Ishikawa (cell line): ENCODE results near the gene PLS1.

ENCODE experiments used
- CEBPB ChIP-seq: IDR thresholded peaks from 2 replicates; pipeline ENCODE4 v1.6.1; 2012
- CREB1 ChIP-seq: IDR thresholded peaks from 2 replicates; pipeline ENCODE4 v1.6.1; 2012; ENCODE audit warnings: low read depth
- EGR1 ChIP-seq: IDR thresholded peaks from 2 replicates; pipeline ENCODE4 v1.6.1; 2012
- EP300 ChIP-seq: IDR thresholded peaks from 2 replicates; pipeline ENCODE4 v1.6.1; 2012; ENCODE audit warnings: borderline replicate concordance
- FOXM1 ChIP-seq: IDR thresholded peaks from 2 replicates; pipeline ENCODE4 v1.6.1; 2012; ENCODE audit warnings: low read depth, borderline replicate concordance
- MAX ChIP-seq: IDR thresholded peaks from 2 replicates; pipeline ENCODE4 v1.6.1; 2012
- NFIC ChIP-seq: IDR thresholded peaks from 2 replicates; pipeline ENCODE4 v1.6.1; 2012
- RAD21 ChIP-seq: IDR thresholded peaks from 2 replicates; pipeline ENCODE4 v1.6.1; 2012; ENCODE audit warnings: low read depth
- REST ChIP-seq: IDR thresholded peaks from 2 replicates; pipeline ENCODE4 v1.6.1; 2012; ENCODE audit warnings: low read depth, mild to moderate bottlenecking
- TAF1 ChIP-seq: IDR thresholded peaks from 2 replicates; pipeline ENCODE4 v1.6.1; 2012; ENCODE audit warnings: low read depth, mild to moderate bottlenecking
- TCF12 ChIP-seq: IDR thresholded peaks from 2 replicates; pipeline ENCODE4 v1.6.1; 2012; ENCODE audit warnings: low read depth
- TEAD4 ChIP-seq: IDR thresholded peaks from 2 replicates; pipeline ENCODE4 v1.6.1; 2012
- USF1 ChIP-seq: IDR thresholded peaks from 2 replicates; pipeline ENCODE4 v1.6.1; 2012
- YY1 ChIP-seq: IDR thresholded peaks from 2 replicates; pipeline ENCODE4 v1.6.1; 2012; ENCODE audit warnings: low read depth
- ZBTB7A ChIP-seq: IDR thresholded peaks from 2 replicates; pipeline ENCODE4 v1.6.1; 2012; ENCODE audit warnings: low read depth

Gene PLS1

DNA sequence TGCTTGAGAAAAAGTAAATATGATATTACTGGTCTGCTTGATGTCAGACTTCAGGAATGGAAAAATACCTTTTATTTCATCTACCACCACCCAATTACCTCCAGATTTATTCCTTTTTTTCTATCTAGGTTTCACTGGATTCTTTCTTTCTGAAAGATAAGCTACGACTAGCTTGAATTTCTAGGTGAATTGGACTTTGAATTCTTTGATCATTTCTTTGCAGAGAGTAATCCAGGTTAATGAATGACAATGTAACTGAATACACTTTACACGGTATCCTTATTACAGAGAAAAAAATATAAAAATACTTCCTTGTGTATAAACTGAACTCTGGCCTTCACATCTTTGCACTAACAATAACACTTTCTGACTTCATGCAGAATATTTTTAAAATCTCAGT lies 68.1 kb downstream of the PLS1 start:
- TF ChIP-seq YY1 = no peak
- no peak for TF ChIP-seq RAD21
- TF ChIP-seq EGR1 = no peak
- TF ChIP-seq MAX = no peak
- no peak for TF ChIP-seq TEAD4
- TF ChIP-seq EP300 = no peak
- no peak for TF ChIP-seq USF1
- no peak for TF ChIP-seq CEBPB
- TF ChIP-seq CREB1 = no peak
- no peak for TF ChIP-seq ZBTB7A
- TF ChIP-seq FOXM1 = no peak
- TF ChIP-seq TAF1 = no peak
- no peak for TF ChIP-seq NFIC
- no peak for TF ChIP-seq REST
- TF ChIP-seq TCF12 = no peak

DNA sequence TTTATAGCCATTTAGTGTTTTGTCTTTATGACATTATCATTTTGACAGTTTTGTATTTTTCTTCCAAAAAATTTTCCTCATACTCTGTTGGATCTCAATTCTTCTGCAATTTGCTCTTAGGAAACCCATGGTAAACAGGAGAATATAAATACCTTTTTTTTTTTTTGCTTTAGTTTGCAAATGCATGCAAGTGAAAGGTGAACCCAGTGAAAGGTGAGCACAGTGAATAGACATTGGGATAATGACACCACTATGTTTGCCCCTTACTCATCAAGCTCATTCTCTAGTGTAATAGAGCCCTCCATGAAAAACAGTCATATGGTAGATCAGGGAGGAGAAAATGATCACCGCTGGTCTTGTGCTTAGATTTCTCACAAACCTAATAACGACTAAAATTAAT lies 68.6 kb downstream of the PLS1 start:
- no peak for TF ChIP-seq FOXM1

- TF ChIP-seq CEBPB (no peak), FOXM1 (no peak), CREB1 (no peak), TEAD4 (no peak), TCF12 (no peak), NFIC (no peak), ZBTB7A (no peak), TAF1 (no peak)
Measured at GRCh38 chr3:142670120-142670519, 73.9 kb downstream of the PLS1 start.

- no peak for TF ChIP-seq USF1
- TF ChIP-seq NFIC = no peak
- TF ChIP-seq TEAD4 = no peak
- no peak for TF ChIP-seq EP300
- TF ChIP-seq CEBPB = no peak
- no peak for TF ChIP-seq YY1
- TF ChIP-seq RAD21 = no peak
- no peak for TF ChIP-seq REST
- no peak for TF ChIP-seq CREB1
- no peak for TF ChIP-seq ZBTB7A
- TF ChIP-seq FOXM1 = no peak
- no peak for TF ChIP-seq TCF12
- TF ChIP-seq TAF1 = no peak
- TF ChIP-seq MAX = no peak
- no peak for TF ChIP-seq EGR1
Measured at GRCh38 chr3:142676151-142676550, 80.0 kb downstream of the PLS1 start.

GRCh38 chr3:142680710-142681109 lies 84.5 kb downstream of the PLS1 start:
- peak; percentile 44 for TF ChIP-seq RAD21
- TF ChIP-seq TCF12 = no peak
- TF ChIP-seq NFIC = no peak

- TF ChIP-seq REST (no peak), FOXM1 (no peak), YY1 (no peak), MAX (no peak), CREB1 (no peak), ZBTB7A (no peak), TAF1 (no peak), USF1 (no peak), EP300 (no peak), RAD21 (no peak), TEAD4 (no peak), NFIC (no peak), TCF12 (no peak), CEBPB (no peak), EGR1 (no peak)
Measured at GRCh38 chr3:142690613-142691012, 94.4 kb downstream of the PLS1 start.
